ENCODE measurements around the gene CD33.
A peak's percentile ranks its signal among the peaks of the same experiment; 100 is the strongest.
"Not testable (repeated sequence)": the region's sequence is repeated elsewhere in the genome, so short reads cannot be mapped to it uniquely, and the experiment has no call there.

Gene CD33

GRCh38 chr19:51207747-51208146 lies 17.1 kb upstream of the CD33 start:
- CTCF ChIA-PET: interaction anchor here (1.5 kb wide), 1 partner anchor 20 kb away, joined by 3 read pairs; no protein-coding TSS in a partner anchor
- POLR2A ChIA-PET: no interaction called here
- Histone ChIP-seq H3K27ac (ENCODE audit: insufficient read depth in 1 of 2, low read depth in 1 of 2, low read length in 2 of 2, poor library complexity in 1 of 2, severe bottlenecking in 2 of 2) (no peak overlapping the region), H3K27me3 (replicated peaks in 2 of 5; ENCODE audit: control insufficient read depth in 4 of 5, insufficient read depth in 5 of 5, low read length in 4 of 5) (no peaks in the 10 kb centered on the region), H3K4me1 (ENCODE audit: control extremely low read depth in 1 of 4, control insufficient read depth in 4 of 4, insufficient read depth in 4 of 4, low read length in 3 of 4) (peaks cover 10 to 50% (median 28%) of the 10 kb centered on the region in 4 experiments), H3K36me3 (ENCODE audit: control insufficient read depth in 4 of 4, insufficient read depth in 4 of 4, low read length in 3 of 4) (no peaks in the 10 kb centered on the region), H3K9me3 (ENCODE audit: control extremely low read depth in 1 of 5, control insufficient read depth in 4 of 5, insufficient read depth in 2 of 5, low read depth in 1 of 5, low read length in 4 of 5) (no peaks in the 10 kb centered on the region), H3K4me3 (ENCODE audit: control insufficient read depth in 1 of 7, extremely low read depth in 1 of 7, insufficient read depth in 4 of 7, low read depth in 2 of 7, low read length in 6 of 7) (no peak overlapping the region)
- no CpG with 5 or more reads among the region's 2 CpGs for WGBS (ENCODE audit: insufficient coverage)
- DNase-seq: no peak

GRCh38 chr19:51210191-51210784 lies 14.6 kb upstream of the CD33 start:
- 95% methylated on average over 4 of the region's 6 CpGs for WGBS (ENCODE audit: insufficient coverage)
- DNase-seq: peak in 2 of 3 donors; percentile 57 to 63
- H3K27me3 ChIP-seq (replicated peaks in 2 of 5; ENCODE audit: control insufficient read depth in 4 of 5, insufficient read depth in 5 of 5, low read length in 4 of 5): no peaks in the 10 kb centered on the region

GRCh38 chr19:51210874-51211361 lies 14.0 kb upstream of the CD33 start:
- POLR2A ChIA-PET; H3K27me3 ChIP-seq (replicated peaks in 2 of 5; ENCODE audit: control insufficient read depth in 4 of 5, insufficient read depth in 5 of 5, low read length in 4 of 5); H3K36me3 ChIP-seq (ENCODE audit: control insufficient read depth in 4 of 4, insufficient read depth in 4 of 4, low read length in 3 of 4); H3K9me3 ChIP-seq (ENCODE audit: control extremely low read depth in 1 of 5, control insufficient read depth in 4 of 5, insufficient read depth in 2 of 5, low read depth in 1 of 5, low read length in 4 of 5); H3K27ac ChIP-seq (ENCODE audit: insufficient read depth in 1 of 2, low read depth in 1 of 2, low read length in 2 of 2, poor library complexity in 1 of 2, severe bottlenecking in 2 of 2): not testable (repeated sequence)
- H3K4me1 ChIP-seq (ENCODE audit: control extremely low read depth in 1 of 4, control insufficient read depth in 4 of 4, insufficient read depth in 4 of 4, low read length in 3 of 4): peaks cover 7 to 32% (median 16%) of the 10 kb centered on the region in 4 experiments
- peak in 1 of 3 donors; percentile 53 for DNase-seq
- CTCF ChIA-PET: interaction anchor here (1.2 kb wide), 1 partner anchor 48 kb away, joined by 4 read pairs; no protein-coding TSS in a partner anchor
- H3K4me3 ChIP-seq (ENCODE audit: control insufficient read depth in 1 of 7, extremely low read depth in 1 of 7, insufficient read depth in 4 of 7, low read depth in 2 of 7, low read length in 6 of 7): peak overlapping the region in 4 of 7 experiments; percentile 19 to 50 (median 36)
- WGBS (ENCODE audit: insufficient coverage): 16% methylated on average over 9 of the region's 13 CpGs

More at GRCh38 chr19:51210191-51210784, 14.6 kb upstream of the CD33 start:
- Histone ChIP-seq H3K36me3 (ENCODE audit: control insufficient read depth in 4 of 4, insufficient read depth in 4 of 4, low read length in 3 of 4) (peaks cover 0 to 3% (median under 1%) of the 10 kb centered on the region in 4 experiments), H3K9me3 (ENCODE audit: control extremely low read depth in 1 of 5, control insufficient read depth in 4 of 5, insufficient read depth in 2 of 5, low read depth in 1 of 5, low read length in 4 of 5) (no peaks in the 10 kb centered on the region), H3K4me3 (ENCODE audit: control insufficient read depth in 1 of 7, extremely low read depth in 1 of 7, insufficient read depth in 4 of 7, low read depth in 2 of 7, low read length in 6 of 7) (no peak overlapping the region), H3K4me1 (ENCODE audit: control extremely low read depth in 1 of 4, control insufficient read depth in 4 of 4, insufficient read depth in 4 of 4, low read length in 3 of 4) (peaks cover 7 to 32% (median 16%) of the 10 kb centered on the region in 4 experiments), H3K27ac (ENCODE audit: insufficient read depth in 1 of 2, low read depth in 1 of 2, low read length in 2 of 2, poor library complexity in 1 of 2, severe bottlenecking in 2 of 2) (no peak overlapping the region)
- ChIA-PET POLR2A (no interaction called here), CTCF (interaction anchor here (0.8 kb wide), 1 partner anchor 53 kb away, joined by 3 read pairs; no protein-coding TSS in a partner anchor)

GRCh38 chr19:51211833-51212232 lies 13.0 kb upstream of the CD33 start:
- H3K4me3 ChIP-seq (ENCODE audit: control insufficient read depth in 1 of 7, extremely low read depth in 1 of 7, insufficient read depth in 4 of 7, low read depth in 2 of 7, low read length in 6 of 7): no peak overlapping the region
- ChIA-PET POLR2A (interaction anchor here (0.6 kb wide), 1 partner anchor 18 kb away, joined by 4 read pairs; no protein-coding TSS in a partner anchor), CTCF (interaction anchor here (1.2 kb wide), 1 partner anchor 47 kb away, joined by 4 read pairs; no protein-coding TSS in a partner anchor)
- H3K27me3 ChIP-seq (replicated peaks in 2 of 5; ENCODE audit: control insufficient read depth in 4 of 5, insufficient read depth in 5 of 5, low read length in 4 of 5): no peaks in the 10 kb centered on the region
- no peak overlapping the region for H3K27ac ChIP-seq (ENCODE audit: insufficient read depth in 1 of 2, low read depth in 1 of 2, low read length in 2 of 2, poor library complexity in 1 of 2, severe bottlenecking in 2 of 2)
- 94% methylated on average over 3 of the region's 9 CpGs for WGBS (ENCODE audit: insufficient coverage)
- H3K4me1 ChIP-seq (ENCODE audit: control extremely low read depth in 1 of 4, control insufficient read depth in 4 of 4, insufficient read depth in 4 of 4, low read length in 3 of 4): peaks cover 7 to 32% (median 16%) of the 10 kb centered on the region in 4 experiments
- peaks cover 0 to 8% (median 1%) of the 10 kb centered on the region in 4 experiments for H3K36me3 ChIP-seq (ENCODE audit: control insufficient read depth in 4 of 4, insufficient read depth in 4 of 4, low read length in 3 of 4)
- no peak for DNase-seq
- no peaks in the 10 kb centered on the region for H3K9me3 ChIP-seq (ENCODE audit: control extremely low read depth in 1 of 5, control insufficient read depth in 4 of 5, insufficient read depth in 2 of 5, low read depth in 1 of 5, low read length in 4 of 5)

GRCh38 chr19:51219307-51219706 lies 5.6 kb upstream of the CD33 start:
- WGBS (ENCODE audit: insufficient coverage): no CpG with 5 or more reads among the region's 1 CpG
- Histone ChIP-seq H3K27ac (ENCODE audit: insufficient read depth in 1 of 2, low read depth in 1 of 2, low read length in 2 of 2, poor library complexity in 1 of 2, severe bottlenecking in 2 of 2) (no peak overlapping the region), H3K9me3 (ENCODE audit: control extremely low read depth in 1 of 5, control insufficient read depth in 4 of 5, insufficient read depth in 2 of 5, low read depth in 1 of 5, low read length in 4 of 5) (no peaks in the 10 kb centered on the region), H3K4me3 (ENCODE audit: control insufficient read depth in 1 of 7, extremely low read depth in 1 of 7, insufficient read depth in 4 of 7, low read depth in 2 of 7, low read length in 6 of 7) (no peak overlapping the region), H3K27me3 (replicated peaks in 2 of 5; ENCODE audit: control insufficient read depth in 4 of 5, insufficient read depth in 5 of 5, low read length in 4 of 5) (no peaks in the 10 kb centered on the region), H3K4me1 (ENCODE audit: control extremely low read depth in 1 of 4, control insufficient read depth in 4 of 4, insufficient read depth in 4 of 4, low read length in 3 of 4) (peaks cover 7 to 29% (median 14%) of the 10 kb centered on the region in 4 experiments), H3K36me3 (ENCODE audit: control insufficient read depth in 4 of 4, insufficient read depth in 4 of 4, low read length in 3 of 4) (peaks cover 0 to 8% (median 1%) of the 10 kb centered on the region in 4 experiments)
- CTCF ChIA-PET: interaction anchor here (1.0 kb wide), 1 partner anchor 41 kb away, joined by 4 read pairs; no protein-coding TSS in a partner anchor
- DNase-seq: peak; percentile 30 to 76 (median 63)
- POLR2A ChIA-PET: interaction anchor here (0.6 kb wide), 1 partner anchor 44 kb away, joined by 3 read pairs; no protein-coding TSS in a partner anchor

GRCh38 chr19:51219971-51220370 lies 4.9 kb upstream of the CD33 start:
- no peak overlapping the region for H3K4me3 ChIP-seq (ENCODE audit: control insufficient read depth in 1 of 7, extremely low read depth in 1 of 7, insufficient read depth in 4 of 7, low read depth in 2 of 7, low read length in 6 of 7)
- no peaks in the 10 kb centered on the region for H3K27me3 ChIP-seq (replicated peaks in 2 of 5; ENCODE audit: control insufficient read depth in 4 of 5, insufficient read depth in 5 of 5, low read length in 4 of 5)
- H3K4me1 ChIP-seq (ENCODE audit: control extremely low read depth in 1 of 4, control insufficient read depth in 4 of 4, insufficient read depth in 4 of 4, low read length in 3 of 4): peaks cover 10 to 35% (median 21%) of the 10 kb centered on the region in 4 experiments
- peaks cover 0 to 8% (median under 1%) of the 10 kb centered on the region in 4 experiments for H3K36me3 ChIP-seq (ENCODE audit: control insufficient read depth in 4 of 4, insufficient read depth in 4 of 4, low read length in 3 of 4)
- WGBS (ENCODE audit: insufficient coverage): 92% methylated on average over 1 of the region's 1 CpG
- H3K9me3 ChIP-seq (ENCODE audit: control extremely low read depth in 1 of 5, control insufficient read depth in 4 of 5, insufficient read depth in 2 of 5, low read depth in 1 of 5, low read length in 4 of 5): no peaks in the 10 kb centered on the region
- DNase-seq: no peak
- ChIA-PET POLR2A (interaction anchor here (0.6 kb wide), 1 partner anchor 45 kb away, joined by 3 read pairs; no protein-coding TSS in a partner anchor), CTCF (no interaction called here)
- H3K27ac ChIP-seq (ENCODE audit: insufficient read depth in 1 of 2, low read depth in 1 of 2, low read length in 2 of 2, poor library complexity in 1 of 2, severe bottlenecking in 2 of 2): no peak overlapping the region

- Histone ChIP-seq H3K4me3 (ENCODE audit: control insufficient read depth in 1 of 7, extremely low read depth in 1 of 7, insufficient read depth in 4 of 7, low read depth in 2 of 7, low read length in 6 of 7) (no peak overlapping the region), H3K9me3 (ENCODE audit: control extremely low read depth in 1 of 5, control insufficient read depth in 4 of 5, insufficient read depth in 2 of 5, low read depth in 1 of 5, low read length in 4 of 5) (no peaks in the 10 kb centered on the region), H3K36me3 (ENCODE audit: control insufficient read depth in 4 of 4, insufficient read depth in 4 of 4, low read length in 3 of 4) (no peaks in the 10 kb centered on the region), H3K27me3 (replicated peaks in 2 of 5; ENCODE audit: control insufficient read depth in 4 of 5, insufficient read depth in 5 of 5, low read length in 4 of 5) (no peaks in the 10 kb centered on the region), H3K27ac (ENCODE audit: insufficient read depth in 1 of 2, low read depth in 1 of 2, low read length in 2 of 2, poor library complexity in 1 of 2, severe bottlenecking in 2 of 2) (no peak overlapping the region), H3K4me1 (ENCODE audit: control extremely low read depth in 1 of 4, control insufficient read depth in 4 of 4, insufficient read depth in 4 of 4, low read length in 3 of 4) (peaks cover 12 to 46% (median 31%) of the 10 kb centered on the region in 4 experiments)
- POLR2A ChIA-PET: no interaction called here
- CTCF ChIA-PET: no interaction called here
- DNase-seq: no peak
These were observed 3.9 kb upstream of the CD33 start for GRCh38 chr19:51220996-51221395.
